SK-N-MC (cell line): Measurements from ENCODE around the gene JAK1.
"Not testable (repeated sequence)": the region's sequence is repeated elsewhere in the genome, so short reads cannot be mapped to it uniquely, and the experiment has no call there.

Source experiments
- DNase-seq: peaks from one replicate; pipeline ENCODE4 v3.0.0-alpha.2; 2011; ENCODE audit warnings: low read depth, low spot score
- H3K27ac ChIP-seq: fragments of 200-600 bp; sonication (generic); 2 replicates; pipeline ENCODE4 v1.5.1; 2016; ENCODE audit warnings: mixed run types
- H3K36me3 ChIP-seq: fragments of 200-600 bp; sonication (generic); 2 replicates; pipeline ENCODE4 v1.6.1; 2017; ENCODE audit warnings: antibody characterized with exemption, low read length, mixed read lengths; ENCODE audit not compliant: insufficient read depth
- H3K4me3 ChIP-seq: fragments of 200-600 bp; sonication (generic); 2 replicates; pipeline ENCODE4 v1.5.1; 2016
- H3K9ac ChIP-seq: fragments of 200-600 bp; sonication (generic); 2 replicates; pipeline ENCODE4 v1.8.0; 2017; ENCODE audit warnings: mixed run types, mixed read lengths; ENCODE audit not compliant: insufficient read length
- H3K9me3 ChIP-seq: fragments of 200-600 bp; sonication (generic); 2 replicates; pipeline ENCODE4 v1.6.1; 2017; ENCODE audit warnings: low read depth, mild to moderate bottlenecking, antibody characterized with exemption, low read length, moderate library complexity, mixed read lengths
- EZH2 ChIP-seq: fragments of 200-600 bp; sonication (generic); IDR thresholded peaks from one replicate; pipeline ENCODE4 v1.6.1; 2017; ENCODE audit warnings: antibody characterized with exemption
- FOXP2 ChIP-seq: optimal IDR thresholded peaks from 2 replicates; pipeline ENCODE3; 2011; ENCODE audit warnings: mild to moderate bottlenecking, moderate library complexity; ENCODE audit not compliant: insufficient read depth; ENCODE audit errors: extremely low read length, control extremely low read depth
- POLR2AphosphoS5 ChIP-seq: IDR thresholded peaks from 2 replicates; pipeline ENCODE4 v1.6.1; 2012; ENCODE audit warnings: mild to moderate bottlenecking, low read depth, low read length, borderline replicate concordance

Gene JAK1

DNA sequence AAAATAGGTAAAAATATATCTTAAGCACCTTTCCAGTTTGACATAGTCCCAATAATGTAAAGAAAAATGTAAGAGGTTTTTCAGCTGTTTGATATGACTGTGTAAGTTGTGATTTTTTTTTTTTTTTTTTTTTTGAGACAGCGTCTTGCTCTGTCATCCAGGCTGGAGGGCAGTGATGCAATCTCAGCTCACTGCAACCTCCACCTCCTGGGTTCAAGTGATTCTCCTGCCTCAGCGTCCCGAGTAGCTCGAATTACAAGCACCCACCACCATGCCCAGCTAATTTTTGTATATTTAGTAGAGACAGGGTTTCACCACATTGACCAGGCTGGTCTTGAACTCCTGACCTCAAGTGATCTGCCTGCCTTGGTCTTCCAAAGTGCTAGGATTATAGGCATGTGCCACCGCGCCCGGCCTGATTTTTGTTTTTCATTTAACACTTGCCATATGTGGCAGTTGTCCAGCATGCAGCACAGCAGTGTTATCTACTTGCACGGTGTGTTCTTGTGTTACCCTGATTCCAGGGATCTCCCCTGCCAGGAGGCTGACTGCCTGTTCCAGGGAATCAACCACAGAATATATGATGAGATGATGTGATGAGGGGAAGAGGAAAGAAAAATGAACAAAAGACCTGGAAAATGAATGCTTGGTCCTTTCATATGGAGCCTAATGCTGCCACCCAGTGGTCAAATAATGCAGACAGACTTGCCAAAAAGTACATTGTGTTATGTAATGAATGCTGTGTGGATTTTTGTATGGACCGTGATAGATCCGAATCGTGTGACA is 142.5 kb downstream of the JAK1 start:
- Histone ChIP-seq H3K36me3 (peaks cover 16% of the 10 kb centered on the region), H3K9ac (peak overlapping the region; percentile 55), H3K4me3 (0 out of 2 replicates have a peak overlapping the region, but pooled peaks have one; percentile 3), H3K27ac (peak overlapping the region; percentile 84), H3K9me3 (no peaks in the 10 kb centered on the region)
- no peak for TF ChIP-seq FOXP2
- TF ChIP-seq POLR2AphosphoS5, result 0 out of 2 replicates have a peak, but pooled peaks have one; percentile 22
- no peak for TF ChIP-seq EZH2
- peak; percentile 97 for DNase-seq

DNA sequence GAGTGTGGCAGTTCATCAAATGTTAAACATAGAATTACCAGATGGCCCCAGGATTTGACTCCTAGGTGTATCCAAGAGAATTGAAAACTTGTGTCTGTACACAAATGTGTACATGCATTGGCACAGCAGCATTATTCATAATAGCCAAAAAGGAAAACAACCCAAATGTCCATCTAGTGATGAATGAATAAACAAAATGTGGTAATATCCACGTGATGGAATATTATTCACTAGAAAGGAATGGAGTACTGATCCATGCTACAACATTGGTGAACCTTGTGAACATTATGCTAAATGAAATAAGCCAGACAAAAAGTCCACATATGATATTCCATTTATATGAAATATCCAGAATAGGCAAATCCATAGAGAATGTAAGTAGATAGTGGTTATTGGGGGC is 143.7 kb downstream of the JAK1 start:
- H3K4me3 ChIP-seq, result no peak overlapping the region
- no peak for DNase-seq
- H3K36me3 ChIP-seq, result peaks cover 21% of the 10 kb centered on the region
- H3K27ac ChIP-seq, result peak overlapping the region; percentile 84; the same call in 1 of the 2 replicates
- TF ChIP-seq POLR2AphosphoS5, result no peak
- no peak for TF ChIP-seq FOXP2
- no peak for TF ChIP-seq EZH2
- H3K9me3 ChIP-seq, result no peaks in the 10 kb centered on the region
- no peak overlapping the region for H3K9ac ChIP-seq

DNA sequence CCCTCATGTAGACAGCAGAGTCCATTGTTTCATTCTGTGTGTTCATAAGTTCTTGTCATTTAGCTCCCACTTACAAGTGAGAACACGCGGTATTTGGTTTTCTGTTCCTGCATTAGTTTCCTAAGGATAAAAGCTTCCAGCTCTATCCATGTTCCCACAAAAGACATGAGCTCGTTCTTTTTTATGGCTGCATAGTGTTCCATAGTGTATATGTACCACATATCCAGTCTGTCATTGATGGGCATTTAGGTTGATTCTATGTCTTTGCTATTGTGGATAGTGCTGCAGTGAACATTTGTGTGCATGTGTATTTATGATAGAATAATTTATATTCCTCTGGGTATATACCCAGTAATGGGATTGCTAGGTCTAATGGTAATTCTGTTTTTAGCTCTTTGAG is 145.8 kb downstream of the JAK1 start:
- H3K9me3 ChIP-seq, H3K4me3 ChIP-seq, DNase-seq, H3K9ac ChIP-seq, H3K27ac ChIP-seq: not testable (repeated sequence)
- peaks cover 33% of the 10 kb centered on the region for H3K36me3 ChIP-seq

DNA sequence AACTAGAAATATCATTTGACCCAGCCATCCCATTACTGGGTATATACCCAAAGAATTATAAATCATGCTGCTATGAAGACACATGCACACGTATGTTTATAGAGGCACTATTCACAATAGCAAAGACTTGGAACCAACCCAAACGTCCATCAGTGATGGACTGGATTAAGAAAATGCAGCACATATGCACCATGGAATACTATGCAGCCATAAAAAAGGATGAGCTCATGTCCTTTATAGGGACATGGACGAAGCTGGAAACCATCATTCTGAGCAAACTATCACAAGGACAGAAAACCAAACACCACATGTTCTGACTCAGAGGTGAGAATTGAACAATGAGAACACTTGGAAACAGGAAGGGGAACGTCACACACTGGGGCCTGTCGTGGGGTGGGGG is 149.0 kb downstream of the JAK1 start:
- H3K9me3 ChIP-seq, H3K4me3 ChIP-seq, DNase-seq, H3K9ac ChIP-seq, H3K27ac ChIP-seq: not testable (repeated sequence)
- peaks cover 62% of the 10 kb centered on the region for H3K36me3 ChIP-seq

DNA sequence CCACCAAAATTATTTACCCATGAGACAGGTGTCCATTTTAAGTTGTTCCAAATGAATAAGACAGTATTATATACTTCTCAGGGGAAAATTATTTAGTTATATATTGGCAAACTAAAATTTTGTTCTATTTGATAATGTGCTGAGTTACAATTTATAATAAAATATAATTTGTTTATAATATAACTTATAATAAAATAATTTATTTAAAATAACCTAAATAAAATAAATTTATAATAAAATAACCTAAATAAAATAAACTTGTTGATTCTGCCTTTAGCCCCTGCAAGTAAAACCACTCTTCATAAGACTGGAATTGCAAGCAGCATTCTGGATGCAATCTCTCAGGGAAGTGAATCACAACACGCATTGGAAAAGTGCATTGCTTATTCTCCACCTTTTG is 151.9 kb downstream of the JAK1 start:
- no peak for DNase-seq
- TF ChIP-seq EZH2 (no peak), FOXP2 (no peak), POLR2AphosphoS5 (no peak)
- H3K27ac ChIP-seq, result no peak overlapping the region
- no peak overlapping the region for H3K4me3 ChIP-seq
- no peak overlapping the region for H3K9ac ChIP-seq
- no peaks in the 10 kb centered on the region for H3K9me3 ChIP-seq
- H3K36me3 ChIP-seq, result peaks cover 60% of the 10 kb centered on the region

DNA sequence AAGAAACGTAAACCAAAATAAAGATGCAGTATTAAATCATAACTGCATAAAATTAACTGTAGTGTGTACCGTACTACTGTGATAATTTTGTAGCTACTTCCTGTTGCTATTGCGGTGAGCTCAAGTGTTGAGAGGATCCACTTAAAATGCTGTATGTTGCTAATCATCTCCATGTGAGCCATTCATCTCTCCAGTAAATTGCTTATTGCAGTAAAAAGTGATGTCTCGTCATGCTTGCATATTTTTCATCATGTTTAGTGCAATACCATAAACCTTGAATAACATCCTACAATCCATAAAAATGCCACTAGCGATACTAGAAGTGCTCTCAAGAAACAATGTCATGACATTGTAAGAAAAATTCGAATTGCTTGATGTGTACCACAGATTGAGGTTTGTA is 155.2 kb downstream of the JAK1 start:
- H3K9me3 ChIP-seq, result no peaks in the 10 kb centered on the region
- peaks cover 62% of the 10 kb centered on the region for H3K36me3 ChIP-seq
- TF ChIP-seq EZH2, result no peak
- peak; percentile 93 for TF ChIP-seq FOXP2
- peak; percentile 87 for TF ChIP-seq POLR2AphosphoS5
- no peak overlapping the region for H3K27ac ChIP-seq
- no peak overlapping the region for H3K9ac ChIP-seq
- peak; percentile 99 for DNase-seq
- H3K4me3 ChIP-seq, result peak overlapping the region; percentile 49; the same call in 1 of the 2 replicates

DNA sequence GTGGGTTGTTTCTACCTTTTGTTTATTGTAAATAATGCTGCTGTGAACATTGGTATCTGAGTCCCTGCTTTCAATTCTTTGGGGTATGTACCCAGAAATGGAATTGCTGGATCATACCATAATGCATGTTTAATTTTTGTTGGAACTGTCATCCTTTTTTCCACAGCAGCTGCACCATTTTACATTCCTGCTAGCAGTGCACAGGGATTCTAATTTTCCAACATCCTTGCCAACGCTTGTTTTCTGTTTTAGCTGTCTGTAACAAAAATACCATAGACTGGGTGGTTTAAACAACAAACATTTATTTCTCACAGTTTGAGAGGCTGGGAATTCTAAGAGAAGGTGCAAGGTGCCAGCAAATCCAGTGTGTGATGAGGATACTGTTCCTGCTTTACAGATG is 156.3 kb downstream of the JAK1 start:
- TF ChIP-seq EZH2, result no peak
- no peak for TF ChIP-seq POLR2AphosphoS5
- no peak for TF ChIP-seq FOXP2
- no peak overlapping the region for H3K9ac ChIP-seq
- H3K27ac ChIP-seq, result no peak overlapping the region

DNA sequence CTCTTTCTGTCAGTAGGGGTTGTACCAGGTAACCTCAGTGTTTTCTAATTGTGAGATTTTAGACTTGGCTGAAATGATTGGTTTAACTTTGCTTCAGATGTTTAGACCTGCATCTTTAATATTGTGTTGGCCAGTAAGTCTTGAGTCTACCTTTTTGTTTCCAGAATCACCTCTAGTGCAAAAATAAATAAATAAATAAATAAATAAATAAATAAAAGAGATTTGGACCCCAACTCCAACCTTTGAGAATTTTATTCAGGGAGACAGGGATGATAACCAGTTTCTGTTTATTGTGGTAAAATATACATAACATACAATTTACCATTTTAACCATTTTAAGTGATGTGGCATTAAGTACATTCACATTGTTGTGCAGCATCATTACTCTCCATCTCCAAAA is 157.0 kb downstream of the JAK1 start:
- no peak overlapping the region for H3K27ac ChIP-seq
- no peak for TF ChIP-seq EZH2
- TF ChIP-seq POLR2AphosphoS5, result no peak
- no peak overlapping the region for H3K9ac ChIP-seq
- H3K9me3 ChIP-seq, result no peaks in the 10 kb centered on the region
- no peak overlapping the region for H3K4me3 ChIP-seq
- DNase-seq, result no peak
- H3K36me3 ChIP-seq, result peaks cover 60% of the 10 kb centered on the region

More for the DNA sequence above, 156.3 kb downstream of the JAK1 start:
- no peak overlapping the region for H3K4me3 ChIP-seq
- H3K9me3 ChIP-seq, result no peaks in the 10 kb centered on the region
- H3K36me3 ChIP-seq, result peaks cover 59% of the 10 kb centered on the region
- no peak for DNase-seq

DNA sequence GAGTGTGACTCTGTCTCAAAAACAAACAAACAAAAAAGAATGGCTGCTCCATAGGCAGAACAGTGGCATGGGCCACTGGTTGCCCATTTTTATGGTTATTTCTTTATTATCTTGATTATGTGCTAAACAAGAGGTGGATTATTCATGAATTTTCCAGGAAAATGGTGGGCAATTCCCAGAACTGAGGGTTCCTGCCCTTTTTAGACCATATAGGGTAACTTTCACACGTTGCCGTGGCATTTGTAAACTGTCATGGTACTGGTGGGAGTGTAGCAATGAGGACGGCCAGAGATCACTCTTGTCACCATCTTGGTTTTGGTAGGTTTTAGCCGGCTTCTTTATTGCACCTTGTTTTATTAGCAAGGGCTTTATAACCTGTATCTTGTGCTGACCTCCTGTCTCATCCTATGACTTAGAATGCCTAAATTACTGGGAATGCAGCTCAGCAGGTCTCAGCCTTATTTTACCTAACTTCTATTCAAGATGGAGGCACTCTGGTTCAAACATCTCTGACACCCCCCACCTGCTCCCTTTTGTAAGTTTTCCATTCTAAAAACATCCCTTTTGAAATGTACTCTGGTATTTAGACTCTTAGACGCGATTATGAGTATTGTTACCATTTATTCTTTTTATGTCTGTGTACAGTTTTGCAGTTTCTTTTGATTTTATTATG is 164.4 kb downstream of the JAK1 start:
- no peak for TF ChIP-seq FOXP2
- TF ChIP-seq POLR2AphosphoS5, result no peak
- no peak for TF ChIP-seq EZH2
- H3K4me3 ChIP-seq, result no peak overlapping the region
- no peaks in the 10 kb centered on the region for H3K9me3 ChIP-seq
- no peak overlapping the region for H3K27ac ChIP-seq
- peaks cover 28% of the 10 kb centered on the region for H3K36me3 ChIP-seq
- no peak for DNase-seq
- H3K9ac ChIP-seq, result no peak overlapping the region

DNA sequence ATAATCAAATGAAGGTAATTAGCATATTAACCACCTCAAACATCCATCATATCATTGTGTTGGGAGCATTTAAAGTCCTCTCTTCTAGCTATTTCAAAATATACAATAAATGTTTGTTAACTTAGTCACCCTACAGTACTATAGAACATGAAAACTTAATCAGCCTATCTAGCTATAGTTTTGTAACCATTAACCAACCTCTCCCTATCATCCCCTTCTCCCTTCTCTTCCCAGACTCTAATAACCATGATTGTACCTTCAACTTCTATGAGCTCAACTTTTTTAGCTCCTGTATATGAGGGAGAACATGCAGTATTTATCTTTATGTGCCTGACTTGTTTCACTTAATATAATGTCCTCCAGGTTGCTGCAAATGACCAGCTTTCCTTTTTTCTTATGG is 167.5 kb downstream of the JAK1 start:
- DNase-seq, result no peak
- Histone ChIP-seq H3K9ac (no peak overlapping the region), H3K4me3 (no peak overlapping the region), H3K9me3 (no peaks in the 10 kb centered on the region), H3K36me3 (peaks cover 14% of the 10 kb centered on the region), H3K27ac (no peak overlapping the region)
- TF ChIP-seq FOXP2, result no peak
- TF ChIP-seq EZH2, result no peak
- TF ChIP-seq POLR2AphosphoS5, result no peak
